Parathyroid adenoma (tissue), 2 donors: ENCODE measurements around the gene VPS9D1.

Source experiments
- H2AFZ ChIP-seq: fragments of 300-600 bp; sonication (generic); one replicate; pipeline ENCODE4 v1.7.0; 2017; ENCODE audit warnings: antibody characterized with exemption, mild to moderate bottlenecking
- H3K27ac ChIP-seq: fragments of 300-600 bp; sonication (generic); one replicate; pipeline ENCODE4 v1.7.0; 2017
- H3K27me3 ChIP-seq: fragments of 300-600 bp; sonication (generic); one replicate; pipeline ENCODE4 v1.7.0; 2017; ENCODE audit warnings: low read length; ENCODE audit not compliant: control insufficient read depth, insufficient read depth
- H3K36me3 ChIP-seq: fragments of 300-600 bp; sonication (generic); one replicate; pipeline ENCODE4 v1.7.0; 2017; ENCODE audit warnings: low read length; ENCODE audit not compliant: control insufficient read depth, insufficient read depth
- H3K4me1 ChIP-seq: fragments of 300-600 bp; sonication (generic); one replicate; pipeline ENCODE4 v1.7.0; 2017; ENCODE audit warnings: control low read depth
- H3K4me2 ChIP-seq: fragments of 300-600 bp; sonication (generic); one replicate; pipeline ENCODE4 v1.7.0; 2017; ENCODE audit warnings: low read length
- H3K4me3 ChIP-seq: fragments of 300-600 bp; sonication (generic); one replicate; pipeline ENCODE4 v1.7.0; 2017; ENCODE audit warnings: low read depth, low read length
- H3K79me2 ChIP-seq: fragments of 300-600 bp; sonication (generic); one replicate; pipeline ENCODE4 v1.7.0; 2017; ENCODE audit warnings: control low read depth
- H3K9ac ChIP-seq: fragments of 300-600 bp; sonication (generic); one replicate; pipeline ENCODE4 v1.7.0; 2017; ENCODE audit warnings: mild to moderate bottlenecking
- H3K9me3 ChIP-seq: fragments of 300-600 bp; sonication (generic); one replicate; pipeline ENCODE4 v1.7.0; 2017; ENCODE audit warnings: low read length; ENCODE audit not compliant: control insufficient read depth
- TF ChIP-seq, protein P1 (sequence below): fragments of 300-600 bp; sonication (generic); IDR thresholded peaks from one replicate; pipeline ENCODE4 v1.7.0; 2017; ENCODE audit warnings: antibody characterized with exemption, mild to moderate bottlenecking
- donor health status: primary hyperparathyroidism.

VPS9D1 gene

DNA sequence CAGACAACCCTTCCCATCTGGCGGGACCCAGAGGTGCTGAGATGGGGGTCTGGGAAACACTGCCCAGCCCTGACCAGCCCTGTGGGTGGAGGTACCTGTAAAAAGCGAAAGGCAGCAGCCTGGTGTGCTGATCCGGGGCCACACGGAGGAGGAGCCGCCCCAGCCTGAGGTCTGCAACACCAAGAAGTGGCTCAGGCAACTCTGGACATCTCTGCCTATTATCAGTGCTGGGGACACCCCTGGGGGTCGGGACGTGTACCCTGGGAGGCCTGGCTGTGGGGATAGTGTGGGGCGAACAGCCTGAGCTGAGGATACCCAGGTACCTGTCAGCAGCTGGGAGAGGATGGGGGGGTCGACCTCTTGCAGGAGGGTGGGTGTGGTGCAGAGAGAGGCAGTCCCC is 18.7 kb upstream of the VPS9D1 start:
- Histone ChIP-seq H3K27ac (no peak overlapping the region), H3K36me3 (no peaks in the 10 kb centered on the region)
- TF ChIP-seq, protein P1, sequence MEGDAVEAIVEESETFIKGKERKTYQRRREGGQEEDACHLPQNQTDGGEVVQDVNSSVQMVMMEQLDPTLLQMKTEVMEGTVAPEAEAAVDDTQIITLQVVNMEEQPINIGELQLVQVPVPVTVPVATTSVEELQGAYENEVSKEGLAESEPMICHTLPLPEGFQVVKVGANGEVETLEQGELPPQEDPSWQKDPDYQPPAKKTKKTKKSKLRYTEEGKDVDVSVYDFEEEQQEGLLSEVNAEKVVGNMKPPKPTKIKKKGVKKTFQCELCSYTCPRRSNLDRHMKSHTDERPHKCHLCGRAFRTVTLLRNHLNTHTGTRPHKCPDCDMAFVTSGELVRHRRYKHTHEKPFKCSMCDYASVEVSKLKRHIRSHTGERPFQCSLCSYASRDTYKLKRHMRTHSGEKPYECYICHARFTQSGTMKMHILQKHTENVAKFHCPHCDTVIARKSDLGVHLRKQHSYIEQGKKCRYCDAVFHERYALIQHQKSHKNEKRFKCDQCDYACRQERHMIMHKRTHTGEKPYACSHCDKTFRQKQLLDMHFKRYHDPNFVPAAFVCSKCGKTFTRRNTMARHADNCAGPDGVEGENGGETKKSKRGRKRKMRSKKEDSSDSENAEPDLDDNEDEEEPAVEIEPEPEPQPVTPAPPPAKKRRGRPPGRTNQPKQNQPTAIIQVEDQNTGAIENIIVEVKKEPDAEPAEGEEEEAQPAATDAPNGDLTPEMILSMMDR, result no peak

GRCh38 chr16:89738538-89739317 is 18.0 kb upstream of the VPS9D1 start:
- H3K27me3 ChIP-seq, result no peaks in the 10 kb centered on the region

More for the DNA sequence above, 18.7 kb upstream of the VPS9D1 start:
- H3K4me3 ChIP-seq, result no peak overlapping the region
- no peaks in the 10 kb centered on the region for H3K79me2 ChIP-seq
- no peak overlapping the region for H2AFZ ChIP-seq
- H3K9ac ChIP-seq, result no peak overlapping the region
- no peaks in the 10 kb centered on the region for H3K27me3 ChIP-seq
- H3K4me2 ChIP-seq, result no peak overlapping the region
- no peaks in the 10 kb centered on the region for H3K4me1 ChIP-seq
- no peaks in the 10 kb centered on the region for H3K9me3 ChIP-seq

GRCh38 chr16:89738072-89738377 is 17.3 kb upstream of the VPS9D1 start:
- Histone ChIP-seq H3K4me1 (no peaks in the 10 kb centered on the region), H2AFZ (no peak overlapping the region), H3K27ac (no peak overlapping the region), H3K79me2 (peaks cover 2% of the 10 kb centered on the region), H3K9me3 (no peaks in the 10 kb centered on the region), H3K9ac (no peak overlapping the region), H3K4me3 (no peak overlapping the region), H3K27me3 (no peaks in the 10 kb centered on the region), H3K4me2 (no peak overlapping the region), H3K36me3 (no peaks in the 10 kb centered on the region)
- TF ChIP-seq, protein P1, result no peak

More at GRCh38 chr16:89738538-89739317, 18.0 kb upstream of the VPS9D1 start:
- Histone ChIP-seq H3K27ac (no peak overlapping the region), H3K4me2 (no peak overlapping the region), H3K79me2 (peaks cover 2% of the 10 kb centered on the region), H3K4me1 (no peaks in the 10 kb centered on the region), H3K9ac (no peak overlapping the region), H3K36me3 (no peaks in the 10 kb centered on the region), H3K9me3 (no peaks in the 10 kb centered on the region), H3K4me3 (no peak overlapping the region), H2AFZ (no peak overlapping the region)
- TF ChIP-seq, protein P1, result no peak

DNA sequence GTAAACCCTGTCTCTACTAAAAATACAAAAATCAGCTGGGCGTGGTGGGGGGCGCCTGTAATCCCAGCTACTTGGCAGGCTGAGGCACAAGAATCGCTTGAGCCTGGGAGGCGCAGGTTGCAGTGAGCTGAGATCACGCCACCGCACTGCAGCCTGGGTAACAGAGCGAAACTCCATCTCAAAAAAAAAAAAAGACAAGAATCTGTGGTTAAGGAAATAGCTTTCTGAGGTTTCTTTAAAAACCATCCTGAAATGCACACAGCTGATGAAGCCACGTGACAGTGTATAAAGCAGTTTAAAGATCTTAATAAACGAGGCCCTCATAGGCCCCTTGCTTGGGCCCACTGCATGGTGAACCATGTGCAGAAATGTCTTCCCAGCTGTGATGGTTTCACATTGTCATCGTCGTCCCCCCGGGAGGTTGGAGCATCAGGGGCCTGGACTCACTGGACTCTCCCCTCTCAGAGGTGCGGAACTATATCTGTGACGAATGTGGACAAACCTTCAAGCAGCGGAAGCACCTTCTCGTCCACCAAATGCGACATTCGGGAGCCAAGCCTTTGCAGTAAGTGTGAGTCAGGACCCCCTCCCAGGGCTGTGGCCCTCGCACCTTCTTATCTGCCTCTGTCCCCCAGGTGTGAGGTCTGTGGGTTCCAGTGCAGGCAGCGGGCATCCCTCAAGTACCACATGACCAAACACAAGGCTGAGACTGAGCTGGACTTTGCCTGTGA is 16.8 kb upstream of the VPS9D1 start:
- TF ChIP-seq, protein P1, result no peak
- Histone ChIP-seq H3K27ac (no peak overlapping the region), H3K27me3 (no peaks in the 10 kb centered on the region), H3K4me3 (no peak overlapping the region), H3K79me2 (peaks cover 2% of the 10 kb centered on the region), H3K9ac (no peak overlapping the region), H3K36me3 (no peaks in the 10 kb centered on the region), H3K4me2 (no peak overlapping the region), H2AFZ (no peak overlapping the region), H3K4me1 (no peaks in the 10 kb centered on the region), H3K9me3 (no peaks in the 10 kb centered on the region)
